Measurements from ENCODE around the gene ANKS1A. TPM values are rescaled to one million over a fixed set of nuclear protein-coding genes. Genes with fewer than 3 reads are reported as not detected.
A peak's percentile ranks its signal among the peaks of the same experiment; 100 is the strongest.

ANKS1A gene
- total and polyA plus RNA-seq, 4 experiments from 2014 or later: 1.2 to 15.6 (median 9.4) TPM

- DNase-seq: no peak
- Mint-ChIP-seq H3K36me3 (peaks cover 27 to 30% of the 10 kb centered on the region in 2 donors), H3K4me3 (no peak overlapping the region), H3K4me1 (peaks cover 0 to 8% (median 1%) of the 10 kb centered on the region in 4 donors), H3K27me3 (no peaks in the 10 kb centered on the region), H3K9me3 (no peaks in the 10 kb centered on the region), H3K27ac (no peak overlapping the region)
- Histone ChIP-seq H3K36me3 (ENCODE audit: insufficient read depth, low read length) (peaks cover 2% of the 10 kb centered on the region), H3K27ac (ENCODE audit: low read depth, low read length) (no peak overlapping the region), H3K4me3 (ENCODE audit: low read length in 2 of 2) (no peak overlapping the region), H3K9me3 (ENCODE audit: control insufficient read depth in 1 of 2, low read length in 2 of 2) (no peaks in the 10 kb centered on the region), H3K27me3 (ENCODE audit: insufficient read depth, low read length) (no peaks in the 10 kb centered on the region), H3K4me1 (ENCODE audit: insufficient read depth, low read length) (no peaks in the 10 kb centered on the region)
- ChIA-PET CTCF (ENCODE audit: partially characterized antibody) (no interaction called here), POLR2A (ENCODE audit: partially characterized antibody) (interaction anchor here (0.6 kb wide), 1 partner anchor 292 kb away, joined by 3 read pairs; the partner anchor contains the start of gene ZNF76)
- intact Hi-C loops (cut with micrococcal nuclease): no loop called here
Observed at GRCh38 chr6:34967461-34967860, 78.4 kb downstream of the ANKS1A start.

- peak overlapping the region in 2 of 7 donors; percentile 30 to 66 for H3K27ac Mint-ChIP-seq
Observed at GRCh38 chr6:34969662-34970265, 80.7 kb downstream of the ANKS1A start.

GRCh38 chr6:34970488-34970887 is 81.4 kb downstream of the ANKS1A start:
- no peaks in the 10 kb centered on the region for H3K9me3 ChIP-seq (ENCODE audit: control insufficient read depth in 1 of 2, low read length in 2 of 2)
- no peak for DNase-seq
- peaks cover 29 to 35% of the 10 kb centered on the region in 2 donors for H3K36me3 Mint-ChIP-seq
- no peaks in the 10 kb centered on the region for H3K27me3 ChIP-seq (ENCODE audit: insufficient read depth, low read length)
- H3K4me3 Mint-ChIP-seq: no peak overlapping the region
- no peak overlapping the region for H3K27ac ChIP-seq (ENCODE audit: low read depth, low read length)
- ChIA-PET CTCF (ENCODE audit: partially characterized antibody) (no interaction called here), POLR2A (ENCODE audit: partially characterized antibody) (no interaction called here)
- no peaks in the 10 kb centered on the region for H3K27me3 Mint-ChIP-seq
- peaks cover 2% of the 10 kb centered on the region for H3K36me3 ChIP-seq (ENCODE audit: insufficient read depth, low read length)
- no peaks in the 10 kb centered on the region for H3K4me1 ChIP-seq (ENCODE audit: insufficient read depth, low read length)
- H3K27ac Mint-ChIP-seq: no peak overlapping the region
- no peak overlapping the region for H3K4me3 ChIP-seq (ENCODE audit: low read length in 2 of 2)
- intact Hi-C loops (cut with micrococcal nuclease): no loop called here
- H3K4me1 Mint-ChIP-seq: no peaks in the 10 kb centered on the region
- no peaks in the 10 kb centered on the region for H3K9me3 Mint-ChIP-seq

More at GRCh38 chr6:34969662-34970265, 80.7 kb downstream of the ANKS1A start:
- Histone ChIP-seq H3K4me3 (ENCODE audit: low read length in 2 of 2) (no peak overlapping the region), H3K27ac (ENCODE audit: low read depth, low read length) (no peak overlapping the region), H3K4me1 (ENCODE audit: insufficient read depth, low read length) (no peaks in the 10 kb centered on the region), H3K9me3 (ENCODE audit: control insufficient read depth in 1 of 2, low read length in 2 of 2) (no peaks in the 10 kb centered on the region), H3K27me3 (ENCODE audit: insufficient read depth, low read length) (no peaks in the 10 kb centered on the region), H3K36me3 (ENCODE audit: insufficient read depth, low read length) (peaks cover 2% of the 10 kb centered on the region)
- no peaks in the 10 kb centered on the region for H3K27me3 Mint-ChIP-seq
- H3K4me3 Mint-ChIP-seq: no peak overlapping the region
- DNase-seq: no peak
- intact Hi-C loops (cut with micrococcal nuclease): no loop called here
- ChIA-PET POLR2A (ENCODE audit: partially characterized antibody) (no interaction called here), CTCF (ENCODE audit: partially characterized antibody) (interaction anchor here (1.4 kb wide), 1 partner anchor 17 kb away, joined by 3 read pairs; no protein-coding TSS in a partner anchor)
- no peaks in the 10 kb centered on the region for H3K9me3 Mint-ChIP-seq
- H3K4me1 Mint-ChIP-seq: no peaks in the 10 kb centered on the region
- peaks cover 29 to 35% of the 10 kb centered on the region in 2 donors for H3K36me3 Mint-ChIP-seq

GRCh38 chr6:34970957-34971356 is 81.9 kb downstream of the ANKS1A start:
- Mint-ChIP-seq H3K4me1 (no peaks in the 10 kb centered on the region), H3K4me3 (no peak overlapping the region), H3K27me3 (no peaks in the 10 kb centered on the region), H3K27ac (no peak overlapping the region), H3K36me3 (peaks cover 29 to 35% of the 10 kb centered on the region in 2 donors), H3K9me3 (no peaks in the 10 kb centered on the region)
- Histone ChIP-seq H3K4me1 (ENCODE audit: insufficient read depth, low read length) (no peaks in the 10 kb centered on the region), H3K9me3 (ENCODE audit: control insufficient read depth in 1 of 2, low read length in 2 of 2) (no peaks in the 10 kb centered on the region), H3K27me3 (ENCODE audit: insufficient read depth, low read length) (no peaks in the 10 kb centered on the region), H3K27ac (ENCODE audit: low read depth, low read length) (no peak overlapping the region), H3K4me3 (ENCODE audit: low read length in 2 of 2) (no peak overlapping the region), H3K36me3 (ENCODE audit: insufficient read depth, low read length) (peaks cover 2% of the 10 kb centered on the region)
- no peak for DNase-seq
- CTCF ChIA-PET (ENCODE audit: partially characterized antibody): no interaction called here
- POLR2A ChIA-PET (ENCODE audit: partially characterized antibody): no interaction called here
- intact Hi-C loops (cut with micrococcal nuclease): no loop called here

- DNase-seq: no peak
- Histone ChIP-seq H3K36me3 (ENCODE audit: insufficient read depth, low read length) (peaks cover 2% of the 10 kb centered on the region), H3K4me1 (ENCODE audit: insufficient read depth, low read length) (no peaks in the 10 kb centered on the region), H3K27ac (ENCODE audit: low read depth, low read length) (no peak overlapping the region), H3K27me3 (ENCODE audit: insufficient read depth, low read length) (no peaks in the 10 kb centered on the region), H3K4me3 (ENCODE audit: low read length in 2 of 2) (no peak overlapping the region), H3K9me3 (ENCODE audit: control insufficient read depth in 1 of 2, low read length in 2 of 2) (no peaks in the 10 kb centered on the region)
- Mint-ChIP-seq H3K9me3 (no peaks in the 10 kb centered on the region), H3K4me3 (no peak overlapping the region), H3K36me3 (peaks cover 29 to 32% of the 10 kb centered on the region in 2 donors), H3K27me3 (no peaks in the 10 kb centered on the region), H3K27ac (no peak overlapping the region), H3K4me1 (no peaks in the 10 kb centered on the region)
- ChIA-PET POLR2A (ENCODE audit: partially characterized antibody) (interaction anchor here (0.6 kb wide), 1 partner anchor 9 kb away, joined by 3 read pairs; no protein-coding TSS in a partner anchor), CTCF (ENCODE audit: partially characterized antibody) (interaction anchor here (0.9 to 1.0 kb wide), 2 partner anchors 86 to 267 kb away, joined by 3 to 4 read pairs; partner anchors contain the start of gene TAF11)
- intact Hi-C loops (cut with micrococcal nuclease): no loop called here
Observed at GRCh38 chr6:34973547-34974248, 84.6 kb downstream of the ANKS1A start.

GRCh38 chr6:34974249-34974642 is 85.2 kb downstream of the ANKS1A start:
- Histone ChIP-seq H3K27ac (ENCODE audit: low read depth, low read length) (no peak overlapping the region), H3K27me3 (ENCODE audit: insufficient read depth, low read length) (no peaks in the 10 kb centered on the region), H3K4me1 (ENCODE audit: insufficient read depth, low read length) (no peaks in the 10 kb centered on the region), H3K4me3 (ENCODE audit: low read length in 2 of 2) (no peak overlapping the region), H3K36me3 (ENCODE audit: insufficient read depth, low read length) (peaks cover 2% of the 10 kb centered on the region), H3K9me3 (ENCODE audit: control insufficient read depth in 1 of 2, low read length in 2 of 2) (no peaks in the 10 kb centered on the region)
- Mint-ChIP-seq H3K4me3 (no peak overlapping the region), H3K27ac (no peak overlapping the region), H3K27me3 (no peaks in the 10 kb centered on the region), H3K4me1 (no peaks in the 10 kb centered on the region), H3K36me3 (peaks cover 30 to 32% of the 10 kb centered on the region in 2 donors), H3K9me3 (no peaks in the 10 kb centered on the region)
- intact Hi-C loops (cut with micrococcal nuclease): no loop called here
- DNase-seq: no peak
- CTCF ChIA-PET (ENCODE audit: partially characterized antibody): no interaction called here
- POLR2A ChIA-PET (ENCODE audit: partially characterized antibody): no interaction called here

GRCh38 chr6:34976239-34976638 is 87.2 kb downstream of the ANKS1A start:
- Histone ChIP-seq H3K27ac (ENCODE audit: low read depth, low read length) (no peak overlapping the region), H3K27me3 (ENCODE audit: insufficient read depth, low read length) (no peaks in the 10 kb centered on the region), H3K4me1 (ENCODE audit: insufficient read depth, low read length) (no peaks in the 10 kb centered on the region), H3K4me3 (ENCODE audit: low read length in 2 of 2) (no peak overlapping the region), H3K9me3 (ENCODE audit: control insufficient read depth in 1 of 2, low read length in 2 of 2) (no peaks in the 10 kb centered on the region), H3K36me3 (ENCODE audit: insufficient read depth, low read length) (no peaks in the 10 kb centered on the region)
- CTCF ChIA-PET (ENCODE audit: partially characterized antibody): interaction anchor here (1.8 kb wide), 1 partner anchor 10 kb away, joined by 6 read pairs; no protein-coding TSS in a partner anchor
- Mint-ChIP-seq H3K4me3 (no peak overlapping the region), H3K27ac (no peak overlapping the region), H3K4me1 (no peaks in the 10 kb centered on the region), H3K36me3 (peaks cover 18 to 20% of the 10 kb centered on the region in 2 donors), H3K9me3 (no peaks in the 10 kb centered on the region), H3K27me3 (no peaks in the 10 kb centered on the region)
- no peak for DNase-seq
- POLR2A ChIA-PET (ENCODE audit: partially characterized antibody): no interaction called here
- intact Hi-C loops (cut with micrococcal nuclease): no loop called here

All from CD4-positive, alpha-beta memory T cell (primary cell).